IMR-90 (cell line): Measurements from ENCODE around the gene CHD6. TPM values are rescaled to one million over a fixed set of nuclear protein-coding genes. Genes with fewer than 3 reads are reported as not detected.

Source experiments
- ATAC-seq: fragments of 200-7000 bp; cut with Tn5 transposase; 2 replicates; pipeline ENCODE4 v1.9.1; 2020; ENCODE audit warnings: low read depth, mild to moderate bottlenecking, moderate library complexity
- BruUV-seq: library from RNA; stranded (reverse); fragments of 400-500 nt; replicated peaks from 2 replicates; lab custom pipeline; 2021; lab: Mats Ljungman, UMichigan
- CTCF ChIA-PET: fragments of 300-600 bp; formaldehyde crosslinking; extraction: SDS; loops from one replicate; lab custom pipeline; 2021; ENCODE audit warnings: antibody characterized with exemption; lab: Yijun Ruan, JAX
- POLR2A ChIA-PET: fragments of 300-600 bp; sonication (Branson Sonifier 250); formaldehyde crosslinking; loops from one replicate; lab custom pipeline; 2022; ENCODE audit warnings: antibody characterized with exemption; ENCODE audit not compliant: unreplicated experiment; lab: Charles Lee
- DNase-seq: peaks from one replicate; pipeline ENCODE4 v3.0.0; 2013
- H2AFZ ChIP-seq: replicated peaks from 2 replicates; pipeline ENCODE3; 2013; ENCODE audit warnings: low read length, mild to moderate bottlenecking; ENCODE audit not compliant: poor library complexity
- H2AK5ac ChIP-seq: 2 replicates; pipeline ENCODE4 v1.6.1; 2013; ENCODE audit warnings: low read depth, low read length, inconsistent platforms
- H2AK9ac ChIP-seq: replicated peaks from 2 replicates; pipeline ENCODE3; 2013; ENCODE audit warnings: mild to moderate bottlenecking, low read depth, low read length, moderate library complexity; ENCODE audit not compliant: poor library complexity
- H2BK120ac ChIP-seq: 2 replicates; pipeline ENCODE4 v1.6.1; 2013; ENCODE audit warnings: low read depth, low read length, inconsistent platforms
- H2BK15ac ChIP-seq: 3 replicates; pipeline ENCODE4 v1.6.1; 2013; ENCODE audit warnings: low read depth, low read length, inconsistent platforms
- H2BK20ac ChIP-seq: 2 replicates; pipeline ENCODE4 v1.6.1; 2013; ENCODE audit warnings: low read depth, mild to moderate bottlenecking, inconsistent platforms, low read length, moderate library complexity
- H2BK5ac ChIP-seq: 2 replicates; pipeline ENCODE4 v1.6.1; 2013; ENCODE audit warnings: mild to moderate bottlenecking, low read depth, low read length, inconsistent platforms; ENCODE audit not compliant: poor library complexity, severe bottlenecking
- H3K14ac ChIP-seq: replicated peaks from 2 replicates; pipeline ENCODE4 v1.6.1; 2013; ENCODE audit warnings: low read depth, low read length, inconsistent platforms
- H3K18ac ChIP-seq: 2 replicates; pipeline ENCODE4 v1.6.1; 2013; ENCODE audit warnings: low read depth, low read length, control low read depth
- H3K23ac ChIP-seq: 2 replicates; pipeline ENCODE4 v1.6.1; 2013; ENCODE audit warnings: low read depth, low read length, inconsistent platforms
- H3K27ac ChIP-seq: 2 replicates; pipeline ENCODE4 v1.5.1; 2013; ENCODE audit warnings: mild to moderate bottlenecking, control low read depth, low read length; ENCODE audit not compliant: insufficient read depth
- H3K27me3 ChIP-seq: 2 replicates; pipeline ENCODE4 v1.6.1; 2013; ENCODE audit warnings: low read length; ENCODE audit not compliant: control insufficient read depth, insufficient read depth
- H3K36me3 ChIP-seq: 2 replicates; pipeline ENCODE4 v1.6.1; 2013; ENCODE audit warnings: low read length, mixed read lengths; ENCODE audit not compliant: control insufficient read depth, insufficient read depth
- H3K4ac ChIP-seq: 2 replicates; pipeline ENCODE4 v1.6.1; 2013; ENCODE audit warnings: low read depth, low read length, inconsistent platforms
- H3K4me1 ChIP-seq: 2 replicates; pipeline ENCODE4 v1.6.1; 2013; ENCODE audit warnings: low read length, mixed read lengths; ENCODE audit not compliant: control insufficient read depth, insufficient read depth
- H3K4me2 ChIP-seq: 2 replicates; pipeline ENCODE4 v1.6.1; 2013; ENCODE audit warnings: low read depth, mild to moderate bottlenecking, control low read depth, low read length, moderate library complexity
- H3K4me3 ChIP-seq: 2 replicates; pipeline ENCODE4 v1.5.1; 2013; ENCODE audit warnings: low read depth, mild to moderate bottlenecking, control low read depth, low read length, moderate library complexity; ENCODE audit not compliant: insufficient read depth
- H3K56ac ChIP-seq: 2 replicates; pipeline ENCODE4 v1.6.1; 2013; ENCODE audit warnings: low read length, inconsistent platforms; ENCODE audit not compliant: insufficient read depth; ENCODE audit errors: extremely low read depth
- H3K79me1 ChIP-seq, 2 experiments: 2 replicates each; pipeline ENCODE4 v1.6.1; 2013; ENCODE audit warnings: low read length in 2 of 2, inconsistent platforms in 1 of 2, low read depth in 1 of 2
- H3K9ac ChIP-seq: 2 replicates; pipeline ENCODE4 v1.6.1; 2013; ENCODE audit warnings: low read depth, low read length, control low read depth
- H3K9me1 ChIP-seq: 2 replicates; pipeline ENCODE4 v1.6.1; 2013; ENCODE audit warnings: low read length, inconsistent platforms; ENCODE audit not compliant: insufficient read depth
- H3K9me3 ChIP-seq: 2 replicates; pipeline ENCODE4 v1.6.1; 2013; ENCODE audit warnings: low read length; ENCODE audit not compliant: control insufficient read depth, insufficient read depth
- H4K20me1 ChIP-seq: 2 replicates; pipeline ENCODE4 v1.6.1; 2013; ENCODE audit warnings: low read length, inconsistent platforms; ENCODE audit not compliant: insufficient read depth
- H4K5ac ChIP-seq: 2 replicates; pipeline ENCODE4 v1.6.1; 2013; ENCODE audit warnings: mild to moderate bottlenecking, low read depth, low read length, control low read depth
- H4K8ac ChIP-seq, 2 experiments: 2 replicates each; pipeline ENCODE4 v1.6.1; 2013; ENCODE audit warnings: low read depth in 2 of 2, low read length in 2 of 2, control low read depth in 1 of 2, inconsistent platforms in 1 of 2
- H4K91ac ChIP-seq: 2 replicates; pipeline ENCODE4 v1.6.1; 2013; ENCODE audit warnings: low read depth, low read length, inconsistent platforms; ENCODE audit not compliant: insufficient read depth
- CEBPB ChIP-seq: IDR thresholded peaks from 2 replicates; pipeline ENCODE4 v1.6.1; 2012; ENCODE audit warnings: low read depth, low read length, improper control_type of control experiment
- CHD1 ChIP-seq: IDR thresholded peaks from 2 replicates; pipeline ENCODE4 v1.6.1; 2012; ENCODE audit warnings: low read depth, low read length, improper control_type of control experiment
- ELK1 ChIP-seq: fragments of 150-350 bp; IDR thresholded peaks from 2 replicates; pipeline ENCODE4 v1.6.1; 2016; ENCODE audit warnings: low read depth, mild to moderate bottlenecking, low read length, moderate library complexity, borderline replicate concordance
- MAZ ChIP-seq: IDR thresholded peaks from 2 replicates; pipeline ENCODE4 v1.6.1; 2012; ENCODE audit warnings: low read depth, mild to moderate bottlenecking, low read length, improper control_type of control experiment, moderate library complexity, borderline replicate concordance
- MXI1 ChIP-seq: IDR thresholded peaks from 2 replicates; pipeline ENCODE4 v1.6.1; 2012; ENCODE audit warnings: low read depth, mild to moderate bottlenecking, low read length, moderate library complexity, borderline replicate concordance
- RAD21 ChIP-seq: IDR thresholded peaks from 2 replicates; pipeline ENCODE4 v1.6.1; 2012; ENCODE audit warnings: low read length, improper control_type of control experiment
- RCOR1 ChIP-seq: IDR thresholded peaks from 2 replicates; pipeline ENCODE4 v1.6.1; 2012; ENCODE audit warnings: mild to moderate bottlenecking, low read length, improper control_type of control experiment; ENCODE audit not compliant: insufficient replicate concordance
- RFX5 ChIP-seq: IDR thresholded peaks from 2 replicates; pipeline ENCODE4 v1.8.0; 2012; ENCODE audit warnings: low read depth, mild to moderate bottlenecking, low read length, moderate library complexity
- WGBS, 2 experiments: methylation state at CpG; one replicate each; pipeline versions ENCODE4 v1.1.5 to v1.1.7; 2013; ENCODE audit warnings: missing lambda C conversion rate in 2 of 2; ENCODE audit not compliant: insufficient read length in 1 of 2; ENCODE audit errors: extremely low coverage in 2 of 2; 5-methylcytosine and 5-hydroxymethylcytosine counted together
- dilution Hi-C: fragments of 300-500 bp; cut with HindIII; formaldehyde crosslinking; loops from one replicate; pipeline ENCODE4 v1.14.3; 2018; ENCODE audit warnings: low sequenced_read_pairs; ENCODE audit not compliant: unreplicated experiment
- in situ Hi-C: fragments of 300-500 bp; cut with MboI; formaldehyde crosslinking; loops from 3 replicates; pipeline ENCODE4 v1.14.3; 2019; ENCODE audit warnings: low sequenced_read_pairs, inconsistent platforms, mixed read lengths
- intact Hi-C: fragments of 100-400 bp; cut with micrococcal nuclease; formaldehyde crosslinking; loops from 2 replicates; pipeline ENCODE4 v1.10.0; 2022
- polyA plus RNA-seq, 3 experiments: library from polyadenylated mRNA; depleted of rRNA; stranded (reverse); fragments of >200 nt; gene quantifications; 2 replicates each; pipeline ENCODE4 v1.2.3, GENCODE V29; 2012; ENCODE audit warnings: low replicate concordance in 1 of 3
- total RNA-seq: library from RNA; depleted of rRNA; stranded (reverse); fragments of >200 nt; gene quantifications from 2 replicates; pipeline ENCODE4 v1.2.3, GENCODE V29; 2012

The CHD6 gene
- total and polyA plus RNA-seq, 2 of the 4 experiments (the other 2 are of a cell fraction) = 8.8 to 26.7 TPM

GRCh38 chr20:41366546-41367392 lies 251.4 kb downstream of the CHD6 start, which contains the start of gene EMILIN3:
TSS of gene EMILIN3 (minus strand) at chr20:41366818. CDS start at chr20:41366634, 184 bp downstream.
- no peaks in the 10 kb centered on the region for H3K36me3 ChIP-seq
- H2BK20ac ChIP-seq = no peak within 1 kb of the TSS
- no peak within 1 kb of the TSS for H3K23ac ChIP-seq
- H2AFZ ChIP-seq = peak within 1 kb of the TSS; percentile 65
- ChIA-PET CTCF (interaction anchor here (1.4 kb wide), 1 partner anchor 31 kb away, joined by 4 read pairs; no protein-coding TSS in a partner anchor), POLR2A (no interaction called here)
- peak within 1 kb of the TSS; percentile 36; the same call in 1 of the 2 replicates for H3K4me2 ChIP-seq
- H3K4me1 ChIP-seq = no peaks in the 10 kb centered on the region
- TF ChIP-seq RCOR1 (no peak), MXI1 (no peak), CEBPB (no peak), RFX5 (no peak), RAD21 (no peak), MAZ (no peak), CHD1 (no peak), ELK1 (no peak)
- H3K27ac ChIP-seq = no peak within 1 kb of the TSS
- no peak within 1 kb of the TSS for H4K5ac ChIP-seq
- peak within 1 kb of the TSS; percentile 17; the same call in 1 of the 2 replicates for H3K4me3 ChIP-seq
- H3K27me3 ChIP-seq = peaks cover 61% of the 10 kb centered on the region
- no TSS peak for BruUV-seq
- no peak within 1 kb of the TSS for H3K14ac ChIP-seq
- 9% methylated on average over 49 of the region's 93 CpGs; no CpG with 5 or more reads in 1 of the 2 experiments for WGBS, 2 experiments
- H3K9ac ChIP-seq = no peak within 1 kb of the TSS
- ATAC-seq = peak; percentile 59
- peaks cover 4% of the 10 kb centered on the region; the same call in 1 of the 2 replicates for H4K20me1 ChIP-seq
- H2AK5ac ChIP-seq = no peak within 1 kb of the TSS
- intact Hi-C loops (no loop called here), in situ Hi-C loops (no loop called here), dilution Hi-C loops (no loop called here)
- H4K91ac ChIP-seq = no peak within 1 kb of the TSS
- no peak for DNase-seq
- H3K9me1 ChIP-seq = no peaks in the 10 kb centered on the region
- no peak within 1 kb of the TSS for H4K8ac ChIP-seq
- H3K79me1 ChIP-seq = no peaks in the 10 kb centered on the region
- H2BK15ac ChIP-seq = no peak within 1 kb of the TSS
- no peak within 1 kb of the TSS for H2BK120ac ChIP-seq
- no peak within 1 kb of the TSS for H3K4ac ChIP-seq
- no peak within 1 kb of the TSS for H2AK9ac ChIP-seq
- no peak within 1 kb of the TSS for H3K18ac ChIP-seq
- no peak within 1 kb of the TSS for H3K56ac ChIP-seq
- no peak within 1 kb of the TSS for H2BK5ac ChIP-seq
- H3K9me3 ChIP-seq = peaks cover 4% of the 10 kb centered on the region; the same call in 1 of the 2 replicates
